Occipital lobe (tissue), 2 donors: Measurements from ENCODE around the gene TMEM98. TPM values are rescaled to one million over a fixed set of nuclear protein-coding genes. Genes with fewer than 3 reads are reported as not detected.
"Not testable (repeated sequence)": the region's sequence is repeated elsewhere in the genome, so short reads cannot be mapped to it uniquely, and the experiment has no call there.

Source experiments
- DNase-seq: peaks from one replicate; lab custom pipeline; 2025; lab: John Stamatoyannopoulos, UW
- total RNA-seq: library from RNA; depleted of rRNA; stranded (reverse); fragments of >200 nt; gene quantifications from one replicate; pipeline ENCODE4 v1.2.3, GENCODE V29; 2014

The TMEM98 gene
- total RNA-seq, 1 donor from 2014 or later, result 35.6 TPM

- no peak for DNase-seq
These were observed 52.3 kb downstream of the TMEM98 start for GRCh38 chr17:32980230-32980629.

DNA sequence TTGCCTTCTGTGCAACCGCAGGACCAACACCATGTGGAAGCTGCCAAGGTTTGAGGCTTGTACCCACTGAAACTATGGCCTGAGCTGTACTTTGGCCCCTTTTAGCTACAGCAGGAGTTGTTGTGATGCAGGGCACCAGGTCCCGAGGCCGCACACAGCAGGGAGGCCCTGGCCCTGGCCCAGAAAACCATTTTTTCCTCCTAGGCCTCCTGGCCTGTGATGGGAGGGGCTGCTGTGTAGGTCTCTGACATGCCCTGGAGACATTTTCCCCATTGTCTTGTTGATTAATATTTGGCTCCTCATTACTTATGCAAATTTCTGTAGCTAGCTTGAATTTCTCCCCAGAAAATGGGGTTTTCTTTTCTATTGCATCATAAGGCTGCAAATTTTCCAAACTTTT, 53.7 kb downstream of the TMEM98 start:
- not testable (repeated sequence) for DNase-seq

GRCh38 chr17:32985050-32985756, 57.2 kb downstream of the TMEM98 start:
- no peak for DNase-seq

GRCh38 chr17:32987453-32987805, 59.5 kb downstream of the TMEM98 start:
- not testable (repeated sequence) for DNase-seq

DNA sequence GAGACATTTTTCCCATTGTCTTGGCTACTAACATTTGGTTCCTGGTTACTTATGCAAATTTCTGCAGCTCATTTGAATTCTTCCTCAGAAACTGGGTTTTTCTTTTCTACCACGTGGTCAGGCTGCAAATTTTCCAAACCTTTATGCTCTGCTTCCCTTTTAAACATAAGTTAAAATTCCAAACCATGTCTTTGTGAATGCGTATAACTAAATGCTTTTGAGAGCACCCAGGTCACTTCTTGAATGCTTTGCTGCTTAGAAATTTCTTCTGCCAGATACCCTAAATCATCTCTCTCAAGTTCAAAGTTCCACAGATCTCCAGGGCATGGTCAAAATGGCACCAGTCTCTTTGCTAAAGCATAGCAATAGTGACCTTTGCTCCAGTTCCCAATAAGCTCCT, 59.9 kb downstream of the TMEM98 start:
- DNase-seq, result not testable (repeated sequence)

DNA sequence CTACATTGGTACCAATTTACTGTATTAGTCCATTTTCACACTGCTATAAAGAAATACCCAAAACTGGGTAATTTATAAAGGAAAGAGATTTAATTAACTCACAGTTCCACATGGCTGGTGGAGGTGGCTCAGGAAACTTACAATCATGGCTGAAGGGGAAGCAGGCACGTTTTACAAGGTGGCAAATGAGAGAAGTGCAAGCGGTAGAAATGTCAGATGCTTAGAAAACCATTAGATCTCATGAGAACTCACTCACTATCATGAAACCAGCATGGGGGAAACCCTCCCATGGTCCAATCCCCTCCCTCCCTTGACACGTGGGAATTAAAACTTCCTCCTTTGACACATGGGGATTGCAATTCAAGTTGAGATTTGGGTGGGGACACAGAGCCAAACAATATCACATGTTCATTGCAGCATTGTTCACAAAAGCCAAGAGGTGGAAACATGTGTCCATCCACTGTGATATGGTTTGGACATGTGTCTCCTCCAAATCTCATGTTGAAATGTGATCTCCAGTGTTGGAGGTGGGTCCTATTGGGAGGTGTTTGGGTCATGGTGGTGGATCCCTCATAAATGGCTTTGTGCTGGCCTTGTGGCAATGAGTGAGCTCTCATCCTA, 60.6 kb downstream of the TMEM98 start:
- DNase-seq, result no peak

DNA sequence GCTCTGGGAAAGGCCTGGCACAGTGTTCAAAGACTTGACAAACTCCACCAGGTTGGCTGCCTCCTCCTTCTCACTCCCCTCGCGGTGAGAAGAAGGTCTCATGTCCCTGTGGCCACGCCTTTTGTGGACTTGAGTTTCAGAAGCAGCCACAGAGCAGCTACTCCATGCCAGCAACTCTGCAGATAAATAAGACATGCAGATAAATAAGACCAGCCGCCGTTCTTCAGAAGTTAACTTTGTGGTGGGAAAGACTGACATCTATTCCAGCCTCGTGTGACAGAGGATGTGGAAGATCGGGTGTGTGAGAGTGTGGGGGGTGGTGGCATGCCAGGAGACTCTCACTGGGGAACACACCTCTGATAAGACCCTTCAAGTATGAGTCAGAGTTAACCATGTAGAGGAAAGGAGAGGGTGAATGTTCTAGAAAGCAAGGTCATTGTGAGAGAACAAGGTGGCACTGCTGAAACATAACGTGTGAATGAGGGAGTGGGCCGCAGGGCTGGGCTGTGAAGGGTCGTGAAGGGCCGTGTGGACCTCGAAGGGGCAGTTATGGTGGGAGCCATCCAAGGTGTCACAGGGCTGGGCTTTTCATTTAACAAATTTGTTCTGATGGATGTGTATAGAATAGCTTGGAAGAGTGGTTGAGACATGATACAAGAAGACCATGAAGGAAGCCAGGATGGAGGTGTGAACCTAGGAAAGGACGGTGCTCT, 64.5 kb downstream of the TMEM98 start:
- DNase-seq, result no peak

GRCh38 chr17:32993977-32994376, 66.0 kb downstream of the TMEM98 start:
- DNase-seq, result no peak

Other genes starting within 250 kb of the TMEM98 start
- 61.0 TPM for gene MYO1D, start 51.0 kb upstream of the TMEM98 start, total RNA-seq
- not detected for gene SPACA3, start 63.7 kb downstream of the TMEM98 start, total RNA-seq